Naive thymus-derived CD4-positive, alpha-beta T cell (primary cell): ENCODE results near the gene SIRPB2. TPM values are rescaled to one million over a fixed set of nuclear protein-coding genes. Genes with fewer than 3 reads are reported as not detected.
A peak's percentile ranks its signal among the peaks of the same experiment; 100 is the strongest.

Experiments
- ATAC-seq: fragments of 150-1000 bp; cut with Tn5 transposase; 2 replicates; pipeline ENCODE4 v1.10.0; 2021; ENCODE audit warnings: mild to moderate bottlenecking, moderate library complexity
- CTCF ChIA-PET: fragments of 350-600 bp; sonication (Branson Sonifier 250); formaldehyde crosslinking; loops from one replicate; lab custom pipeline; 2021; ENCODE audit warnings: antibody characterized with exemption; lab: Charles Lee
- POLR2A ChIA-PET: fragments of 350-600 bp; sonication (Branson Sonifier 250); formaldehyde crosslinking; loops from one replicate; lab custom pipeline; 2021; ENCODE audit warnings: antibody characterized with exemption, inconsistent platforms; lab: Charles Lee
- DNase-seq, 9 donors: peaks; one replicate each; pipeline versions ENCODE4 v3.0.0 to v3.0.0-alpha.2; 2020 to 2022; ENCODE audit warnings: mixed read lengths in 1 of 9
- H3K27ac ChIP-seq: one replicate; pipeline ENCODE4 v1.7.0; 2013; ENCODE audit warnings: mild to moderate bottlenecking, low read depth, low read length, moderate library complexity
- H3K27me3 ChIP-seq, 2 donors: one replicate each; pipeline ENCODE4 v1.7.0; 2013; ENCODE audit warnings: low read length in 2 of 2, mild to moderate bottlenecking in 2 of 2, moderate library complexity in 2 of 2; ENCODE audit not compliant: control insufficient read depth in 2 of 2, insufficient read depth in 2 of 2
- H3K36me3 ChIP-seq, 3 experiments: 1 replicate in 2 of 3; 2 replicates in 1 of 3; pipeline ENCODE4 v1.7.0; 2013; ENCODE audit warnings: low read length in 3 of 3, mild to moderate bottlenecking in 3 of 3, moderate library complexity in 1 of 3; ENCODE audit not compliant: insufficient read depth in 3 of 3, control insufficient read depth in 2 of 3
- H3K4me1 ChIP-seq, 2 donors: one replicate each; pipeline ENCODE4 v1.7.0; 2013; ENCODE audit warnings: low read length in 2 of 2, mild to moderate bottlenecking in 2 of 2, moderate library complexity in 1 of 2; ENCODE audit not compliant: control insufficient read depth in 2 of 2, insufficient read depth in 2 of 2
- H3K4me3 ChIP-seq: 2 replicates; pipeline ENCODE4 v1.7.0; 2013; ENCODE audit warnings: mild to moderate bottlenecking, low read length
- H3K9me3 ChIP-seq, 3 experiments: 1 replicate in 2 of 3; 2 replicates in 1 of 3; pipeline ENCODE4 v1.7.0; 2013; ENCODE audit warnings: low read length in 3 of 3; ENCODE audit not compliant: control insufficient read depth in 2 of 3
- H3K27ac Mint-ChIP-seq, 9 donors: one replicate each; pipeline ENCODE4 v1.8.0; 2020 to 2022; ENCODE audit warnings: mixed read lengths in 9 of 9, mild to moderate bottlenecking in 8 of 9, moderate library complexity in 5 of 9, inconsistent platforms in 2 of 9
- H3K27me3 Mint-ChIP-seq, 5 donors: one replicate each; pipeline ENCODE4 v1.8.0; 2021 to 2022; ENCODE audit warnings: mixed read lengths in 5 of 5, mild to moderate bottlenecking in 1 of 5
- H3K36me3 Mint-ChIP-seq, 5 donors: one replicate each; pipeline ENCODE4 v1.8.0; 2020 to 2022; ENCODE audit warnings: mixed read lengths in 5 of 5, mild to moderate bottlenecking in 3 of 5, inconsistent platforms in 1 of 5
- H3K4me1 Mint-ChIP-seq, 7 donors: one replicate each; pipeline ENCODE4 v1.8.0; 2020 to 2022; ENCODE audit warnings: mixed read lengths in 7 of 7, mild to moderate bottlenecking in 3 of 7, inconsistent platforms in 1 of 7
- H3K4me3 Mint-ChIP-seq, 10 donors: one replicate each; pipeline ENCODE4 v1.8.0; 2020 to 2022; ENCODE audit warnings: mild to moderate bottlenecking in 10 of 10, mixed read lengths in 10 of 10, moderate library complexity in 6 of 10, inconsistent platforms in 2 of 10
- H3K9me3 Mint-ChIP-seq, 11 donors: one replicate each; pipeline ENCODE4 v1.8.0; 2020 to 2022; ENCODE audit warnings: mixed read lengths in 11 of 11, mild to moderate bottlenecking in 4 of 11, inconsistent platforms in 1 of 11, moderate library complexity in 1 of 11
- intact Hi-C, 2 donors: fragments of 100-400 bp; cut with micrococcal nuclease; formaldehyde crosslinking; loops; one replicate each; pipeline ENCODE4 v1.15.1; 2023
- polyA plus RNA-seq, 2 donors: library from polyadenylated mRNA; unstranded; fragments of 300-500 nt; fragmentation: Illumina TruSeq; gene quantifications; one replicate each; pipeline ENCODE4 v1.2.3, GENCODE V29; 2021
- total RNA-seq, 6 experiments: library from RNA in 5 of 6; stranded (reverse) in 5 of 6; gene quantifications; 1 replicate in 5 of 6; 2 replicates in 1 of 6; pipeline ENCODE4 v1.2.3 and lab custom pipeline; 2021 to 2026

Gene SIRPB2
- total and polyA plus RNA-seq, 7 experiments from 2014 or later = 0.07 to 29.0 (median 0.38) TPM; not detected in 2

- CTCF ChIA-PET = no interaction called here
- peaks cover 0 to 5% (median 0%) of the 10 kb centered on the region in 5 donors for H3K36me3 Mint-ChIP-seq
Measured at GRCh38 chr20:1535420-1536175, 44.4 kb upstream of the SIRPB2 start.

GRCh38 chr20:1534526-1534925 is 43.3 kb upstream of the SIRPB2 start:
- Mint-ChIP-seq H3K27ac (no peak overlapping the region), H3K4me1 (peaks cover 0 to 16% (median 15%) of the 10 kb centered on the region in 7 donors), H3K4me3 (no peak overlapping the region), H3K36me3 (peaks cover 0 to under 1% (median 0%) of the 10 kb centered on the region in 5 donors), H3K27me3 (peaks cover 0 to 8% (median 0%) of the 10 kb centered on the region in 5 donors), H3K9me3 (peaks cover 0 to 2% (median 0%) of the 10 kb centered on the region in 11 donors)
- intact Hi-C loops = no loop called here
- Histone ChIP-seq H3K9me3 (no peaks in the 10 kb centered on the region), H3K4me3 (no peak overlapping the region), H3K4me1 (no peaks in the 10 kb centered on the region), H3K27ac (no peak overlapping the region), H3K27me3 (no peaks in the 10 kb centered on the region), H3K36me3 (no peaks in the 10 kb centered on the region)
- POLR2A ChIA-PET = no interaction called here
- ATAC-seq = no peak
- DNase-seq = no peak
- CTCF ChIA-PET = interaction anchor here (0.8 to 2.5 kb wide), 4 partner anchors 31 to 243 kb away, joined by 3 to 10 read pairs (median 6); no protein-coding TSS in a partner anchor

More at GRCh38 chr20:1535420-1536175, 44.4 kb upstream of the SIRPB2 start:
- H3K27me3 Mint-ChIP-seq = no peaks in the 10 kb centered on the region
- POLR2A ChIA-PET = no interaction called here
- intact Hi-C loops = no loop called here
- ATAC-seq (peak; percentile 51), DNase-seq (no peak)
- no peak overlapping the region for H3K4me3 Mint-ChIP-seq
- Histone ChIP-seq H3K27me3 (no peaks in the 10 kb centered on the region), H3K9me3 (no peaks in the 10 kb centered on the region), H3K36me3 (no peaks in the 10 kb centered on the region), H3K4me1 (no peaks in the 10 kb centered on the region), H3K4me3 (no peak overlapping the region), H3K27ac (no peak overlapping the region)
- peak overlapping the region in 1 of 9 donors; percentile 17 for H3K27ac Mint-ChIP-seq
- H3K4me1 Mint-ChIP-seq = peaks cover 0 to 16% (median 14%) of the 10 kb centered on the region in 7 donors
- peaks cover 0 to 8% (median 4%) of the 10 kb centered on the region in 11 donors for H3K9me3 Mint-ChIP-seq

DNA sequence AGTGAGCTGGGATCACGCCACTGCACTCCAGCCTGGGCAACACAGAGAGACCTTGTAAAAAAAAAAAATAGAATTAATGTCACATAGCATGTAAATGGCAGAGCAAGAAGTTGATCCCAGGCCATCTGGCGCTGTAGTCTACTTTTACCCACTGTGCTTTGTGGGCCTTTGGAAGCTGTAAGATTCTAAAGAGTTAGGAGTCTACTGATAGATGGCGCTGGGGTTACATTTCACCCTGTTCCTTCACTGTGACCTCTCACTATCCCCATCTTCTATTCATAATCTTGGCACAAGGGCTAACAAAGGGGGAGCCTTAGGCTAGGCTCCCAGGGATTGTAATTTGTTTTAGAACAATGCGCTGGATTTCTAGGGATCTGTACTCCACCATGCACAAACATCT is 41.8 kb upstream of the SIRPB2 start:
- intact Hi-C loops = loop anchor here (1.0 to 2.0 kb wide), 4 partner anchors 201 to 244 kb away; no protein-coding TSS in a partner anchor
- no peaks in the 10 kb centered on the region for H3K4me1 ChIP-seq

GRCh38 chr20:1528811-1529210 is 37.6 kb upstream of the SIRPB2 start:
- no peak overlapping the region for H3K27ac Mint-ChIP-seq
- Histone ChIP-seq H3K27ac (no peak overlapping the region), H3K4me1 (no peaks in the 10 kb centered on the region), H3K36me3 (no peaks in the 10 kb centered on the region), H3K27me3 (no peaks in the 10 kb centered on the region), H3K9me3 (no peaks in the 10 kb centered on the region), H3K4me3 (no peak overlapping the region)
- H3K4me3 Mint-ChIP-seq = no peak overlapping the region
- peaks cover 0 to 8% (median 1%) of the 10 kb centered on the region in 11 donors for H3K9me3 Mint-ChIP-seq
- DNase-seq (no peak), ATAC-seq (no peak)
- H3K36me3 Mint-ChIP-seq = no peaks in the 10 kb centered on the region
- ChIA-PET POLR2A (no interaction called here), CTCF (interaction anchor here (1.0 kb wide), 1 partner anchor 253 kb away, joined by 3 read pairs; no protein-coding TSS in a partner anchor)
- H3K4me1 Mint-ChIP-seq = peaks cover 0 to 5% (median 4%) of the 10 kb centered on the region in 7 donors
- intact Hi-C loops = no loop called here
- peaks cover 0 to 11% (median 0%) of the 10 kb centered on the region in 5 donors for H3K27me3 Mint-ChIP-seq

More for the DNA sequence above, 41.8 kb upstream of the SIRPB2 start:
- Histone ChIP-seq H3K9me3 (no peaks in the 10 kb centered on the region), H3K27ac (no peak overlapping the region), H3K4me3 (no peak overlapping the region), H3K36me3 (no peaks in the 10 kb centered on the region), H3K27me3 (no peaks in the 10 kb centered on the region)
- ChIA-PET CTCF (interaction anchor here (0.6 to 2.5 kb wide), 6 partner anchors 25 to 346 kb away, joined by 3 to 10 read pairs (median 4); no protein-coding TSS in a partner anchor), POLR2A (no interaction called here)
- Mint-ChIP-seq H3K27ac (peak overlapping the region in 1 of 9 donors; percentile 38), H3K4me1 (peaks cover 0 to 12% (median 10%) of the 10 kb centered on the region in 7 donors), H3K9me3 (peaks cover 0 to 3% (median 0%) of the 10 kb centered on the region in 11 donors), H3K36me3 (no peaks in the 10 kb centered on the region), H3K4me3 (no peak overlapping the region), H3K27me3 (peaks cover 0 to 8% (median 0%) of the 10 kb centered on the region in 5 donors)
- ATAC-seq (no peak), DNase-seq (peak in 5 of 9 donors; percentile 13 to 30 (median 15))

DNA sequence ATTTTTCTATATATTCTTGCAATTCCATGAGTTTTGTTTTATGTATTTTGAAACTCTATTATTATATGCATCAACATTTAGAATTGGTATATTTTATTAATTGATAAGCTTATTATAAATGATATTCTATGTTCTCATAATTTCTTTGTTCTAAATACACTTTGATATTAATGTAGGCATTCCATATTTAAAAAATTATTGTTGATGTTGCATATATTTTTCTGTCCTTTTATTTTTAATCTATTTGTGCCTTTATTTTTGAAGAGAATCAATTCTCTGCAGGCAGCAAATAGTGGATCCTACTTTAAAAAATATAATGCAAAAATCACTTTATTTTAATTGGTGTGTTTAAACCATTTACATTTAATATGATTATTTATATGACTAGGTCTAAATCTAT is 36.7 kb upstream of the SIRPB2 start:
- peaks cover 0 to 5% (median 4%) of the 10 kb centered on the region in 7 donors for H3K4me1 Mint-ChIP-seq
- ChIA-PET CTCF (no interaction called here), POLR2A (no interaction called here)
- H3K27ac ChIP-seq = no peak overlapping the region
- H3K4me3 Mint-ChIP-seq = no peak overlapping the region
- peaks cover 0 to 8% (median 1%) of the 10 kb centered on the region in 11 donors for H3K9me3 Mint-ChIP-seq
- no peaks in the 10 kb centered on the region for H3K9me3 ChIP-seq
- no peaks in the 10 kb centered on the region for H3K4me1 ChIP-seq
- ATAC-seq (no peak), DNase-seq (no peak)
- H3K27me3 ChIP-seq = no peaks in the 10 kb centered on the region
- H3K27me3 Mint-ChIP-seq = peaks cover 0 to 11% (median 0%) of the 10 kb centered on the region in 5 donors
- no peak overlapping the region for H3K27ac Mint-ChIP-seq
- H3K36me3 ChIP-seq = no peaks in the 10 kb centered on the region
- intact Hi-C loops = no loop called here
- no peaks in the 10 kb centered on the region for H3K36me3 Mint-ChIP-seq
- no peak overlapping the region for H3K4me3 ChIP-seq

DNA sequence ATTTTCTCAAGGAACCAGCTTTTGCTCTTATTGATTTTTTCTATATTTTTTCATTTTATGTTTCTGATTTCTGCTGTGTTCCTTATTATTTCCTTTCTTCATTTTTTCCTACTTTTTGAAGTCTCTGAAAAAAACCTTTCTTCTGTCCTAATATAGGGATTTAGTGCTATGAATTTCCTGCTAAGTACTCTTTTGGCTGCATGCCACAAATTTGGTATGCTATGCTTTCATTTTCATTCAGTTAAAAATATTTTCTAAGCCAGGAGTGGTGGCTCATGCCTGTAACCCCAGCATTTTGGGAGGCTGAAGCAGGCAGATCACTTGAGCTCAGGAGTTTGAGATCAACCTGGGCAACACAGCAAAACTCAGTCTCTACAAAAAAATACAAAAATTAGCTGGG is 35.7 kb upstream of the SIRPB2 start:
- Mint-ChIP-seq H3K27me3 (peaks cover 0 to 11% (median 0%) of the 10 kb centered on the region in 5 donors), H3K9me3 (peaks cover 0 to 8% (median 1%) of the 10 kb centered on the region in 11 donors), H3K36me3 (no peaks in the 10 kb centered on the region), H3K27ac (no peak overlapping the region), H3K4me3 (no peak overlapping the region), H3K4me1 (peaks cover 0 to 5% (median 4%) of the 10 kb centered on the region in 7 donors)
- DNase-seq (no peak), ATAC-seq (no peak)
- POLR2A ChIA-PET = interaction anchor here (0.7 kb wide), 1 partner anchor 293 kb away, joined by 3 read pairs; no protein-coding TSS in a partner anchor
- Histone ChIP-seq H3K36me3 (no peaks in the 10 kb centered on the region), H3K4me3 (no peak overlapping the region), H3K9me3 (no peaks in the 10 kb centered on the region), H3K27me3 (no peaks in the 10 kb centered on the region), H3K4me1 (no peaks in the 10 kb centered on the region), H3K27ac (no peak overlapping the region)
- CTCF ChIA-PET = interaction anchor here (0.7 kb wide), 1 partner anchor 11 kb away, joined by 3 read pairs; no protein-coding TSS in a partner anchor
- intact Hi-C loops = no loop called here
